GM12873 (cell line): ENCODE data around the gene IVL.

Experiments used
- CTCF ChIP-seq: IDR thresholded peaks from 2 replicates; pipeline ENCODE4 v1.5.1; 2012; ENCODE audit warnings: low read depth, mild to moderate bottlenecking, moderate library complexity, low read length, control low read depth; ENCODE audit not compliant: insufficient read depth; ENCODE audit errors: missing control alignments

Gene IVL

GRCh38 chr1:152907686-152908601, at the start of gene IVL:
Gene IVL, plus strand, starts transcription at chr1:152908546. Its CDS starts 1,252 bp downstream, at chr1:152909798.
- no peak for TF ChIP-seq CTCF

- no peak for TF ChIP-seq CTCF
Measured at GRCh38 chr1:152859696-152860095, 48.6 kb upstream of the IVL start, which contains the start of gene LCE7A. Gene LCE7A, plus strand, starts transcription at chr1:152859996. Its CDS starts 702 bp downstream, at chr1:152860698.

GRCh38 chr1:152860129-152860528, 48.2 kb upstream of the IVL start:
- no peak for TF ChIP-seq CTCF

- TF ChIP-seq CTCF, result no peak
Measured at GRCh38 chr1:152861374-152861773, 47.0 kb upstream of the IVL start.

- TF ChIP-seq CTCF, result no peak
Measured at GRCh38 chr1:152864443-152864842, 43.9 kb upstream of the IVL start.

- no peak for TF ChIP-seq CTCF
Measured at GRCh38 chr1:152866321-152866720, 42.0 kb upstream of the IVL start.

GRCh38 chr1:152869808-152870419, 38.4 kb upstream of the IVL start:
- TF ChIP-seq CTCF, result peak; percentile 88
